Endothelial cell (in vitro differentiated cells): ENCODE measurements around the gene PER2. TPM values are rescaled to one million over a fixed set of nuclear protein-coding genes. Genes with fewer than 3 reads are reported as not detected.

Source experiments
- DNase-seq: peaks from one replicate; pipeline ENCODE4 v3.0.0; 2021; ENCODE audit warnings: low spot score
- H3K27ac Mint-ChIP-seq: one replicate; pipeline ENCODE4 v1.8.0; 2021; ENCODE audit warnings: mixed read lengths, inconsistent platforms; ENCODE audit not compliant: unreplicated experiment
- H3K27me3 Mint-ChIP-seq: one replicate; pipeline ENCODE4 v1.8.0; 2021; ENCODE audit warnings: mild to moderate bottlenecking, moderate library complexity, mixed read lengths, inconsistent platforms; ENCODE audit not compliant: unreplicated experiment
- H3K36me3 Mint-ChIP-seq: one replicate; pipeline ENCODE4 v1.8.0; 2021; ENCODE audit warnings: mild to moderate bottlenecking, low read depth, mixed read lengths, inconsistent platforms; ENCODE audit not compliant: unreplicated experiment
- H3K4me1 Mint-ChIP-seq: one replicate; pipeline ENCODE4 v1.8.0; 2021; ENCODE audit warnings: mild to moderate bottlenecking, mixed read lengths, inconsistent platforms; ENCODE audit not compliant: unreplicated experiment
- H3K4me3 Mint-ChIP-seq: one replicate; pipeline ENCODE4 v1.8.0; 2021; ENCODE audit warnings: mild to moderate bottlenecking, mixed read lengths, inconsistent platforms; ENCODE audit not compliant: unreplicated experiment
- H3K9me3 Mint-ChIP-seq: one replicate; pipeline ENCODE4 v1.8.0; 2021; ENCODE audit warnings: mixed read lengths, inconsistent platforms; ENCODE audit not compliant: unreplicated experiment
- CTCF ChIP-seq: fragments of 200-600 bp; sonication (generic); IDR thresholded peaks from one replicate; pipeline ENCODE4 v1.5.0; 2021; ENCODE audit warnings: antibody characterized with exemption; ENCODE audit not compliant: unreplicated experiment
- total RNA-seq: library from RNA; stranded (reverse); fragmentation: NEBNext Ultra II Directional; extraction: Animal tissue kit (Norgen Biotek cat#: 25700); gene quantifications from one replicate; pipeline ENCODE4 v1.2.1, GENCODE V29; 2021; ENCODE audit not compliant: unreplicated experiment

The PER2 gene
- total RNA-seq, 1 donor from 2014 or later = 5.5 TPM

GRCh38 chr2:238308177-238308576, 19.8 kb upstream of the PER2 start:
- Mint-ChIP-seq H3K36me3 (no peaks in the 10 kb centered on the region), H3K4me1 (no peaks in the 10 kb centered on the region), H3K27ac (no peak overlapping the region), H3K4me3 (no peak overlapping the region), H3K27me3 (peaks cover 5% of the 10 kb centered on the region), H3K9me3 (no peaks in the 10 kb centered on the region)
- no peak for DNase-seq
- TF ChIP-seq CTCF = no peak

- H3K27me3 Mint-ChIP-seq = peaks cover 5% of the 10 kb centered on the region
- no peaks in the 10 kb centered on the region for H3K4me1 Mint-ChIP-seq
- no peak for DNase-seq
- no peaks in the 10 kb centered on the region for H3K36me3 Mint-ChIP-seq
- no peak overlapping the region for H3K27ac Mint-ChIP-seq
- no peak overlapping the region for H3K4me3 Mint-ChIP-seq
- no peak for TF ChIP-seq CTCF
- H3K9me3 Mint-ChIP-seq = no peaks in the 10 kb centered on the region
Observed at GRCh38 chr2:238306672-238306998, 18.2 kb upstream of the PER2 start.

GRCh38 chr2:238305965-238306671, 17.7 kb upstream of the PER2 start:
- Mint-ChIP-seq H3K4me3 (no peak overlapping the region), H3K27ac (no peak overlapping the region), H3K4me1 (no peaks in the 10 kb centered on the region), H3K9me3 (no peaks in the 10 kb centered on the region), H3K36me3 (no peaks in the 10 kb centered on the region), H3K27me3 (peaks cover 5% of the 10 kb centered on the region)
- no peak for DNase-seq
- no peak for TF ChIP-seq CTCF

- DNase-seq = no peak
- H3K9me3 Mint-ChIP-seq = no peaks in the 10 kb centered on the region
- TF ChIP-seq CTCF = peak; percentile 36
- H3K4me3 Mint-ChIP-seq = no peak overlapping the region
- no peaks in the 10 kb centered on the region for H3K36me3 Mint-ChIP-seq
- H3K27me3 Mint-ChIP-seq = peaks cover 5% of the 10 kb centered on the region
- H3K4me1 Mint-ChIP-seq = no peaks in the 10 kb centered on the region
- no peak overlapping the region for H3K27ac Mint-ChIP-seq
Observed at GRCh38 chr2:238305092-238305862, 16.9 kb upstream of the PER2 start.

GRCh38 chr2:238304116-238304515, 15.7 kb upstream of the PER2 start:
- Mint-ChIP-seq H3K27ac (no peak overlapping the region), H3K27me3 (peaks cover 5% of the 10 kb centered on the region), H3K4me1 (no peaks in the 10 kb centered on the region), H3K36me3 (no peaks in the 10 kb centered on the region), H3K9me3 (no peaks in the 10 kb centered on the region), H3K4me3 (no peak overlapping the region)
- TF ChIP-seq CTCF = no peak
- DNase-seq = no peak
